Stomach (tissue), 9 donors: ENCODE data around the gene TRABD2B. TPM values are rescaled to one million over a fixed set of nuclear protein-coding genes. Genes with fewer than 3 reads are reported as not detected.

ENCODE experiments used
- DNase-seq, 2 donors: peaks; one replicate each; pipeline versions ENCODE4 v3.0.0 to v3.0.0-alpha.2; 2013 to 2019
- H3K27ac ChIP-seq, 5 donors: fragments of 200-600 bp in 4 of 5; sonication (generic) in 4 of 5; one replicate each; pipeline ENCODE4 v1.5.1; 2013 to 2019; ENCODE audit warnings: mild to moderate bottlenecking in 1 of 5, moderate library complexity in 1 of 5
- H3K27me3 ChIP-seq, 3 donors: fragments of 200-600 bp; sonication (generic); one replicate each; pipeline ENCODE4 v1.5.1; 2017 to 2019; ENCODE audit warnings: mixed run types in 1 of 3
- H3K36me3 ChIP-seq, 4 donors: fragments of 200-600 bp; sonication (generic); 1 replicate in 3 of 4; 2 replicates in 1 of 4; pipeline ENCODE4 v1.5.1; 2016 to 2019
- H3K4me1 ChIP-seq, 4 donors: fragments of 200-600 bp; sonication (generic); one replicate each; pipeline ENCODE4 v1.5.1; 2016 to 2019
- H3K4me3 ChIP-seq, 4 donors: fragments of 200-600 bp; sonication (generic) in 3 of 4; one replicate each; pipeline ENCODE4 v1.5.1; 2016 to 2019; ENCODE audit warnings: mild to moderate bottlenecking in 1 of 4
- H3K9me3 ChIP-seq, 4 donors: fragments of 200-600 bp; sonication (generic); one replicate each; pipeline ENCODE4 v1.5.1; 2016 to 2019
- EP300 ChIP-seq: sonication (generic); formaldehyde crosslinking; IDR thresholded peaks from one replicate; pipeline ENCODE4 v1.6.1; 2017; ENCODE audit warnings: antibody characterized with exemption
- POLR2A ChIP-seq, 4 donors: fragments of 450-650 bp; IDR thresholded peaks; one replicate each; pipeline ENCODE4 v1.6.1; 2016; ENCODE audit warnings: antibody characterized with exemption in 4 of 4, control low read depth in 2 of 4, mild to moderate bottlenecking in 1 of 4, moderate library complexity in 1 of 4
- POLR2AphosphoS5 ChIP-seq, 3 donors: sonication (generic); formaldehyde crosslinking; IDR thresholded peaks; one replicate each; pipeline ENCODE4 v1.6.1; 2016; ENCODE audit warnings: antibody characterized with exemption in 3 of 3
- WGBS, 5 donors: extraction: QIAGEN DNeasy Blood & Tissue Kit in 3 of 5; methylation state at CpG; one replicate each; pipeline versions ENCODE4 v1.1.5 to v1.1.7; 2013 to 2018; 5-methylcytosine and 5-hydroxymethylcytosine counted together
- intact Hi-C: fragments of 100-400 bp; cut with DNase I; formaldehyde crosslinking; loops from one replicate; pipeline ENCODE4 v1.15.1; 2023; ENCODE audit warnings: low total_unique reads
- polyA plus RNA-seq, 3 donors: library from polyadenylated mRNA; stranded (reverse); fragments of 200-250 nt; gene quantifications; one replicate each; pipeline ENCODE4 v1.2.3, GENCODE V29; 2013
- total RNA-seq, 5 donors: library from RNA; depleted of rRNA; stranded (reverse); fragments of >200 nt; gene quantifications; one replicate each; pipeline versions ENCODE4 v1.1.0 to v1.2.3, GENCODE V29; 2014 to 2016
- TF ChIP-seq, protein P1 (sequence below), 7 experiments: fragments of 450-650 bp in 4 of 7; fragments of 200-600 bp in 3 of 7; sonication (generic) in 3 of 7; IDR thresholded peaks; one replicate each; pipeline ENCODE4 v1.5.1; 2016 to 2019; ENCODE audit warnings: antibody characterized with exemption in 7 of 7, control low read depth in 2 of 7, mild to moderate bottlenecking in 1 of 7
- donor health status: healthy with polysubstance abuse.
- donor health status: Bipolar disorder and iron deficiency.
- donor health status: healthy.

Gene TRABD2B
- total and polyA plus RNA-seq, 8 donors, result 0.31 to 2.0 (median 0.93) TPM; not detected in 1

DNA sequence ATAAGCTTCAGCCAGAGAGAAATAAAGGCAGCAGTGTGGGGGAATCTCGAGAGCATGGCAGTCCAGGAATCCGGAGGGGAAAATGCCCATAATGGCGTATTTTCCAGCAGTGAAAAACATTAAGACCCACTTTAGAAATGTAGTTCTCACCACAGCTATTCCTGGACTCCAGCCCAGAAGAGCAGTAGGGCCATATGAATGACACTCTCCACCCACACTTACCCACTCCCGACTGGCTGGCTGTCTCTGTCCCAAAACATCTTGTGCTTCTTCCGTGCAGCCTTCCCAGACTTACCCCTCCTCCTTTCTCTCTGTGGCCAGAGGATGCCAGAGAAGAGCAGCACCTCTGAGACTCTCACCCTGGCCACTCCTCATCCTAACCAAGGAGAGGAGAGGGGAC, 56.4 kb downstream of the TRABD2B start:
- DNase-seq, result no peak
- H3K36me3 ChIP-seq, result no peaks in the 10 kb centered on the region
- TF ChIP-seq POLR2AphosphoS5 (IDR thresholded peaks at IDR 0.05) (no peak), EP300 (no peak), POLR2A (IDR thresholded peaks at IDR 0.05) (no peak)
- TF ChIP-seq, protein P1, sequence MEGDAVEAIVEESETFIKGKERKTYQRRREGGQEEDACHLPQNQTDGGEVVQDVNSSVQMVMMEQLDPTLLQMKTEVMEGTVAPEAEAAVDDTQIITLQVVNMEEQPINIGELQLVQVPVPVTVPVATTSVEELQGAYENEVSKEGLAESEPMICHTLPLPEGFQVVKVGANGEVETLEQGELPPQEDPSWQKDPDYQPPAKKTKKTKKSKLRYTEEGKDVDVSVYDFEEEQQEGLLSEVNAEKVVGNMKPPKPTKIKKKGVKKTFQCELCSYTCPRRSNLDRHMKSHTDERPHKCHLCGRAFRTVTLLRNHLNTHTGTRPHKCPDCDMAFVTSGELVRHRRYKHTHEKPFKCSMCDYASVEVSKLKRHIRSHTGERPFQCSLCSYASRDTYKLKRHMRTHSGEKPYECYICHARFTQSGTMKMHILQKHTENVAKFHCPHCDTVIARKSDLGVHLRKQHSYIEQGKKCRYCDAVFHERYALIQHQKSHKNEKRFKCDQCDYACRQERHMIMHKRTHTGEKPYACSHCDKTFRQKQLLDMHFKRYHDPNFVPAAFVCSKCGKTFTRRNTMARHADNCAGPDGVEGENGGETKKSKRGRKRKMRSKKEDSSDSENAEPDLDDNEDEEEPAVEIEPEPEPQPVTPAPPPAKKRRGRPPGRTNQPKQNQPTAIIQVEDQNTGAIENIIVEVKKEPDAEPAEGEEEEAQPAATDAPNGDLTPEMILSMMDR (IDR thresholded peaks at IDR 0.05), result no peak
- H3K4me1 ChIP-seq, result peaks cover 13 to 41% (median 21%) of the 10 kb centered on the region in 4 donors
- no peak overlapping the region for H3K4me3 ChIP-seq
- 57 to 67% (median 64%) methylated on average over 5 of the region's 5 CpGs for WGBS, 5 donors
- H3K9me3 ChIP-seq, result no peaks in the 10 kb centered on the region
- H3K27ac ChIP-seq, result no peak overlapping the region
- intact Hi-C loops, result no loop called here
- H3K27me3 ChIP-seq, result no peaks in the 10 kb centered on the region

DNA sequence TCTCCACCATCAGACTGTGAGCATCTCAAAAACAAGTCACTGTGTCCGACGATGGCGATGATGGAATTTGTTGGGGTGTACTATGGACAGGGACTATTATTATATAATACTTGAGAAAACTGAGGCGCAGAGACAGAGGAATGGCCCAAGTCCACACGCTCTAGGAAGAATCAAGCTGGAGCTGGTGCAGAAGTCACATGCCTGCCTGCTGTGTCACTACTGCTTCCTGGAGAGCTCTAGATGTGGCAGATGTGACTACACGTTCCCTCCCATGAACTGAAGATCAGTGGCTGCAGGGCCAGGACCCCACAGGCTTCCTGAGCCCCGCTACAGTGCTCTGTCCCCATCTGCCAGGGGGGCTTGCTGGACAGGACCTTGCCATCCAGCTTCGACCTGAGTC, 56.9 kb downstream of the TRABD2B start:
- intact Hi-C loops, result no loop called here
- 74 to 85% (median 80%) methylated on average over 8 of the region's 8 CpGs for WGBS, 5 donors
- TF ChIP-seq POLR2A (IDR thresholded peaks at IDR 0.05), result no peak
- TF ChIP-seq POLR2AphosphoS5 (IDR thresholded peaks at IDR 0.05), result no peak
- Histone ChIP-seq H3K36me3 (no peaks in the 10 kb centered on the region), H3K4me3 (no peak overlapping the region), H3K27me3 (no peaks in the 10 kb centered on the region), H3K9me3 (no peaks in the 10 kb centered on the region), H3K27ac (no peak overlapping the region), H3K4me1 (peaks cover 13 to 41% (median 21%) of the 10 kb centered on the region in 4 donors)
- DNase-seq, result no peak

DNA sequence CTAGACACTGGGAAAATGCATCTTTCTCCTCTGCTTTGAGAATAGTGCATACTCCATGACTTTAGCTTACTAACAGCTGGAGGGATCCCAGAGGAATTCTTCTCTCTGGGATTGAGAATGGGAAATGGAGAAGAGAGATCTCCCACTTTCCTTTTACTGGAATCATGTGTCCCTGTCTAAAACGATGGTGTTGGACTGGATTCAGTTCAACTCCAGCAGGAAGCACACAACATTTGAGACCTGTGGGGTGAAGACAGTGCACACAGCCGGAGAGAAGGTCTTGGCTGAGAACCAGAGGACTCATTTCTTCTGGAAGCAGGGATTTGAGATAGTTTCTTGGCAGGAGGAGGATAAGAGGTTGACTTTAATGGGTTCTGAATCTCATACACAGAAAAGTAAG, 58.7 kb downstream of the TRABD2B start:
- Histone ChIP-seq H3K27me3 (no peaks in the 10 kb centered on the region), H3K36me3 (no peaks in the 10 kb centered on the region), H3K9me3 (no peaks in the 10 kb centered on the region), H3K4me3 (no peak overlapping the region), H3K27ac (peak overlapping the region in 3 of 5 donors; percentile 13 to 58 (median 40)), H3K4me1 (peaks cover 13 to 33% (median 18%) of the 10 kb centered on the region in 4 donors)
- TF ChIP-seq, protein P1 (IDR thresholded peaks at IDR 0.05), result no peak
- TF ChIP-seq EP300, result no peak
- peak in 1 of 3 donors; percentile 26 for TF ChIP-seq POLR2AphosphoS5 (IDR thresholded peaks at IDR 0.05)
- TF ChIP-seq POLR2A (IDR thresholded peaks at IDR 0.05), result no peak
- intact Hi-C loops, result loop anchor here (10.0 kb wide), 1 partner anchor 194 kb away; no protein-coding TSS in a partner anchor
- DNase-seq, result peak in 1 of 2 donors; percentile 80
- 14 to 23% (median 20%) methylated on average over 2 of the region's 2 CpGs for WGBS, 5 donors

DNA sequence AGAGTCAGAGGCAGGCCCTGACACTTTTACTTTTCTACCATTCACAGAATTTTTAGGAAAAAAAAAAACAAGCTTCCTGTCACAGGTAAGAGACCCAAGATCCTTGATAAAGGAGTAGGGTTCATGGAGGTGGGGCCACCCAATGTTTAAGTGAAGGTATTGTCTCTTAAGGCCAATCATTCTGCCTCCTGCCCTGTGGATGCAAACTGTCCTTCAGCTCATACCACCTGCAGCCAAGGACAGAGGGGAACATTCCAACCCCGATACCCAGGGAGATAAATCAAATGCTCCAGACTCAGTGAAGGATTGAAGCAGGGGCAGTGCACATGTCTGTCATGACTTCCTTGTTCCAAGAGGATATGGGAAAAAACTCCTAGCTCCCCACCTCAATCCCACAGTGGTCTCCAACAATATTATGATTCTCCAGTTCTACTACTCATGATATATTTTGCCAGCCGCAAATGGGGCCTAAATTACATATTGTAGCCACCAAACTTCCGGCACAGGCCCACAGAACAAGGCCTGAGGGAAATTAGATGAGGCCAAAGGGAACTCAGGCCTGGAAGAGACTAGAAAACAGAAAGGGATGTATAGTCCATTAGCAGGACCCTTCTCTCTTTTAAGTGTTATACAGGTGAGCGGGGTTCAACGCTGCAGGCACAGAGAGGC, 59.5 kb downstream of the TRABD2B start:
- DNase-seq, result no peak
- TF ChIP-seq EP300, result no peak
- TF ChIP-seq POLR2AphosphoS5 (IDR thresholded peaks at IDR 0.05), result no peak
- TF ChIP-seq, protein P1 (IDR thresholded peaks at IDR 0.05), result no peak
- no peak for TF ChIP-seq POLR2A (IDR thresholded peaks at IDR 0.05)
- no peak overlapping the region for H3K4me3 ChIP-seq
- WGBS, 5 donors, result 93 to 96% (median 95%) methylated on average over 5 of the region's 5 CpGs
- no peaks in the 10 kb centered on the region for H3K36me3 ChIP-seq
- peaks cover 13 to 28% (median 18%) of the 10 kb centered on the region in 4 donors for H3K4me1 ChIP-seq
- no peaks in the 10 kb centered on the region for H3K27me3 ChIP-seq
- H3K9me3 ChIP-seq, result no peaks in the 10 kb centered on the region
- intact Hi-C loops, result loop anchor here (10.0 kb wide), 1 partner anchor 193 kb away; no protein-coding TSS in a partner anchor
- H3K27ac ChIP-seq, result peak overlapping the region in 2 of 5 donors; percentile 40 to 58
